Raji (cell line): Measurements from ENCODE around the gene HS6ST3.

Source experiments
- POLR2A ChIP-seq: IDR thresholded peaks from 2 replicates; pipeline ENCODE4 v1.6.1; 2011; ENCODE audit warnings: low read depth, low read length, control low read depth; ENCODE audit not compliant: insufficient read depth

Gene HS6ST3

GRCh38 chr13:96844616-96845015 lies 754.7 kb downstream of the HS6ST3 start:
- no peak for TF ChIP-seq POLR2A

- no peak for TF ChIP-seq POLR2A
Observed at GRCh38 chr13:96848286-96848685, 758.4 kb downstream of the HS6ST3 start.

DNA sequence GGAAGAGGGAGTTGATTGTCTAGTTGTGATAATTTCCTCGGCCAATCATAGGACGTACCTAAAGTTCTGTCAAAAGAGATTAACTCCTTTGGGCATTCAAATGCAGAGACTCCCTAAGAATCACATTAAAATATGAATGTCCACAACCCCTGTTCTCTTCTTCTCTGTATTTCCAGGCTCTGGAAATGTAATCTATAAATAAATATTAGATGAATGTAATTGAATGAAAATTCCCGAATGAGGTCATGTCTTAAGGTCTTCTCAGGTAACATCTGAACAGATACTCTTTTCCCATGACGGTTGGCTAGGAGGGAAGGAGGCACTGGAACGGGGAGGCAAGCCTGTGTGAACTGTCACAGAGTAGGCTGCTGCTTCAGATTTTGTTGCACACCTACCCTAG lies 759.2 kb downstream of the HS6ST3 start:
- no peak for TF ChIP-seq POLR2A

DNA sequence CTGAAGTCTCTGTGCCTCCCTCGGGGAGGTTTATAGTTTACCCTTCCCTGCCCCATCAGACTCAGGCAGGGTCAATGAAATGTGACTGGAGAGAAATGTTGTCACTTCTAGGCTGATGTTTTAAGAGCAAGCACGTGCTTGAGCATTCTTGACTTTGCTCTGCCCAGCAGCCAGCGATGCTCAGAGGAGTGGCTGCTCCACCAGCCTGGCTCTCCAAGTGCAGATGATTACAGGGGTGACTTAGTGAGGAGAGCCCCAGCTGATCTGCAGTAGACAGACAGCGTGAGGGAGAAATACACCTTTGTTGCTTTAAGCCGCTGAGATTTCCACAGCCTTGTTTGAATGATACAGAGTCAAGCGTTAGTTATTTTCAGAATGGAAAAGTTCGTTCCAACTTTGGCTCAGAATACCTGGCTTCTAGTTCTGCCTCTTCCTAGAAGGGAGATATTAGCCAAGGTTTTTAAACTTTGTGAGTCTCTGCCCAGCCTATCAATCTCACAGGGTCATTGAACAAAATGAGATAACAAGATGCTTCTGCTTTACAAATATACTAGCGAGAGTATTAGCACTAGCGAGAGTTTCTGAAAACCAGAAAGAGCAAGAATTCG lies 760.7 kb downstream of the HS6ST3 start:
- TF ChIP-seq POLR2A: no peak

DNA sequence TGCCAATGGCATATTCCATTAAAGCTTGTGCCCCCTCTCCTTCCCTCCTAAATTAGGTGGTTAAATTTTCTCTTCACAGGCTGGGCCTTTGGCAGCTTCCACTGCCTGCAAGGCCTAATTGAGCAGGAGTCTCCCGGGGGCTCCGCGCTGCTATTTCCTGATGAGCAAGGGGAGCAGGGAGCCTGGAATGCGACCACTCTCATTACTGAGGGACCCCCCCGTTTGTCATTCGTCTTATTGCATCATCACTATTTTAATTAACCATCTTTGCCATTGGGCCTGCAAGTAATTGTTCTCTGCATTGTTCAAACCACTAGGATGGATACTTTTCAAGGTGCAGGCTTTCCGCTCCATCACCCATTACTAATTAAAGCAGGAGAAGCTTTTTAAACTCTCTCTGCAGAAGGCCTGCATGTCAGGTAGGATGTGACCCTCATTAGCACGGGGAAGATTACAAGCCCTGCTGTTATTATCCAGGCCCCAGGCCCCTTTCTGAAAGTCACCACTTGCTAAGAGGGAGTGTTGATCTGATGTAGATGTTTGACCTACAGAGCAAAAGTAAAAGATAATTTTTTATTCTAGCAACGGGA lies 762.0 kb downstream of the HS6ST3 start:
- TF ChIP-seq POLR2A: no peak

GRCh38 chr13:96858133-96858826 lies 768.4 kb downstream of the HS6ST3 start:
- TF ChIP-seq POLR2A: no peak

GRCh38 chr13:96860882-96861281 lies 771.0 kb downstream of the HS6ST3 start:
- TF ChIP-seq POLR2A: no peak

- TF ChIP-seq POLR2A: no peak
Observed at GRCh38 chr13:96862093-96862492, 772.2 kb downstream of the HS6ST3 start.

DNA sequence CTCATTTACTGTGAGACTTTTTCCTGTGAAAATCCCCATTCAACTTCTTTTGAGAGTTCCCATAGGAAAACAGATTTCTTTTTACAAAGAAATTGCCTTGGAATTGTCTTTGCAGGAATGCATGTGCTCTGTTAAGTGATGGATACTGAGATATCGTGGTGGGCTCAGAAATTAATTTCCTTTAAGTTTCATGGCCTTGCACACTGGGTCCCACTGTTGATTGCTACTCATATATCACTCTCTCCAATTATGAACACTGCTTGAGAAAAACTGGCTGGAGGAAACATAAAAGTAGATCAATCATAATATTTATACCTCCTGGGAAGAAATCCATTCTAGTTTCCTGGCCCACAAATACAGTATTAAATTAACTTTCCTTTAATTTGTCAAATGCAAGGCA lies 773.1 kb downstream of the HS6ST3 start:
- no peak for TF ChIP-seq POLR2A

GRCh38 chr13:96871469-96871868 lies 781.6 kb downstream of the HS6ST3 start:
- TF ChIP-seq POLR2A: no peak

DNA sequence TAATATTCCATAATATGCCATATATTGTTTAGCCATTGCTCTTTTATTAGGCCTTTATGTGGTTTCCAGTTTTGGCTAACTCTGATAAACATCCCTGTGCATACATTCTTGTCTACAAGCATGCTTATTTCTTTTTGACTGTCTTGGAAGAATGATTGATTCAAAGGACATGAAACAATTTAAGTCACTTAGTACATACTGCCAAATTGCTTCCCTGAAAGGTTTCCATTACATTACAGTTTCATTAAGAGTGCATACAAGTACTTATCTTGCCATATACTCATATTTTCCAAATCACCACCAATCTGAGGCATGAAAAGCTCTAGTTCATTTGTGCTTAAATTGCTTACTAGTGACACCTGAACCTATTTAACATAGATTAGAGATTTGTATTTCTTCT lies 790.5 kb downstream of the HS6ST3 start:
- no peak for TF ChIP-seq POLR2A
